ENCODE results near the gene MAP3K14.
"Not testable (repeated sequence)": the region's sequence is repeated elsewhere in the genome, so short reads cannot be mapped to it uniquely, and the experiment has no call there.

The MAP3K14 gene

GRCh38 chr17:45256114-45256966 lies 60.5 kb downstream of the MAP3K14 start:
- no peak for DNase-seq (ENCODE audit: low read depth, low spot score)
- no peak for TF ChIP-seq FOXP2 (optimal IDR thresholded peaks at IDR 0.05; ENCODE audit: control extremely low read depth, extremely low read length, insufficient read depth)
- TF ChIP-seq EZH2 (IDR thresholded peaks at IDR 0.05): no peak
- no peak for TF ChIP-seq POLR2AphosphoS5 (IDR thresholded peaks at IDR 0.05; ENCODE audit: borderline replicate concordance, low read depth, low read length)
- no peaks in the 10 kb centered on the region for H3K9me3 ChIP-seq (ENCODE audit: low read depth, low read length)
- H3K4me3 ChIP-seq: no peak overlapping the region
- H3K27ac ChIP-seq: no peak overlapping the region
- no peak overlapping the region for H3K9ac ChIP-seq (ENCODE audit: insufficient read length)
- no peaks in the 10 kb centered on the region for H3K36me3 ChIP-seq (ENCODE audit: insufficient read depth, low read length)

GRCh38 chr17:45255358-45255757 lies 61.5 kb downstream of the MAP3K14 start:
- Histone ChIP-seq H3K27ac (no peak overlapping the region), H3K9ac (ENCODE audit: insufficient read length) (no peak overlapping the region), H3K9me3 (ENCODE audit: low read depth, low read length) (no peaks in the 10 kb centered on the region), H3K4me3 (no peak overlapping the region), H3K36me3 (ENCODE audit: insufficient read depth, low read length) (no peaks in the 10 kb centered on the region)
- DNase-seq (ENCODE audit: low read depth, low spot score): no peak
- TF ChIP-seq FOXP2 (optimal IDR thresholded peaks at IDR 0.05; ENCODE audit: control extremely low read depth, extremely low read length, insufficient read depth) (no peak), POLR2AphosphoS5 (IDR thresholded peaks at IDR 0.05; ENCODE audit: borderline replicate concordance, low read depth, low read length) (no peak), EZH2 (IDR thresholded peaks at IDR 0.05) (no peak)

- no peak for TF ChIP-seq EZH2 (IDR thresholded peaks at IDR 0.05)
- TF ChIP-seq POLR2AphosphoS5 (IDR thresholded peaks at IDR 0.05; ENCODE audit: borderline replicate concordance, low read depth, low read length): no peak
- TF ChIP-seq FOXP2 (optimal IDR thresholded peaks at IDR 0.05; ENCODE audit: control extremely low read depth, extremely low read length, insufficient read depth): no peak
- DNase-seq (ENCODE audit: low read depth, low spot score): no peak
- no peaks in the 10 kb centered on the region for H3K36me3 ChIP-seq (ENCODE audit: insufficient read depth, low read length)
- no peaks in the 10 kb centered on the region for H3K9me3 ChIP-seq (ENCODE audit: low read depth, low read length)
- H3K9ac ChIP-seq (ENCODE audit: insufficient read length): no peak overlapping the region
- H3K27ac ChIP-seq: no peak overlapping the region
- no peak overlapping the region for H3K4me3 ChIP-seq
Measured at GRCh38 chr17:45253879-45254278, 62.9 kb downstream of the MAP3K14 start.

GRCh38 chr17:45253237-45253636 lies 63.6 kb downstream of the MAP3K14 start:
- not testable (repeated sequence) for DNase-seq (ENCODE audit: low read depth, low spot score); H3K9me3 ChIP-seq (ENCODE audit: low read depth, low read length); H3K4me3 ChIP-seq; H3K9ac ChIP-seq (ENCODE audit: insufficient read length); H3K27ac ChIP-seq; H3K36me3 ChIP-seq (ENCODE audit: insufficient read depth, low read length)

- H3K9me3 ChIP-seq (ENCODE audit: low read depth, low read length): no peaks in the 10 kb centered on the region
- no peak overlapping the region for H3K9ac ChIP-seq (ENCODE audit: insufficient read length)
- H3K27ac ChIP-seq: no peak overlapping the region
- no peak overlapping the region for H3K4me3 ChIP-seq
- no peaks in the 10 kb centered on the region for H3K36me3 ChIP-seq (ENCODE audit: insufficient read depth, low read length)
- TF ChIP-seq FOXP2 (optimal IDR thresholded peaks at IDR 0.05; ENCODE audit: control extremely low read depth, extremely low read length, insufficient read depth): no peak
- TF ChIP-seq EZH2 (IDR thresholded peaks at IDR 0.05): no peak
- no peak for TF ChIP-seq POLR2AphosphoS5 (IDR thresholded peaks at IDR 0.05; ENCODE audit: borderline replicate concordance, low read depth, low read length)
- DNase-seq (ENCODE audit: low read depth, low spot score): no peak
Measured at GRCh38 chr17:45251931-45252330, 64.9 kb downstream of the MAP3K14 start.

GRCh38 chr17:45248132-45248957 lies 68.5 kb downstream of the MAP3K14 start:
- peak overlapping the region; percentile 92 for H3K4me3 ChIP-seq
- no peaks in the 10 kb centered on the region for H3K36me3 ChIP-seq (ENCODE audit: insufficient read depth, low read length)
- no peak for TF ChIP-seq POLR2AphosphoS5 (IDR thresholded peaks at IDR 0.05; ENCODE audit: borderline replicate concordance, low read depth, low read length)
- TF ChIP-seq FOXP2 (optimal IDR thresholded peaks at IDR 0.05; ENCODE audit: control extremely low read depth, extremely low read length, insufficient read depth): no peak
- TF ChIP-seq EZH2 (IDR thresholded peaks at IDR 0.05): no peak
- DNase-seq (ENCODE audit: low read depth, low spot score): no peak
- H3K27ac ChIP-seq: no peak overlapping the region
- H3K9me3 ChIP-seq (ENCODE audit: low read depth, low read length): no peaks in the 10 kb centered on the region
- H3K9ac ChIP-seq (ENCODE audit: insufficient read length): peak overlapping the region; percentile 69

GRCh38 chr17:45247429-45248131 lies 69.2 kb downstream of the MAP3K14 start:
- H3K27ac ChIP-seq: no peak overlapping the region
- H3K9me3 ChIP-seq (ENCODE audit: low read depth, low read length): no peaks in the 10 kb centered on the region
- no peak for DNase-seq (ENCODE audit: low read depth, low spot score)
- H3K36me3 ChIP-seq (ENCODE audit: insufficient read depth, low read length): no peaks in the 10 kb centered on the region
- H3K9ac ChIP-seq (ENCODE audit: insufficient read length): peak overlapping the region; percentile 69
- TF ChIP-seq POLR2AphosphoS5 (IDR thresholded peaks at IDR 0.05; ENCODE audit: borderline replicate concordance, low read depth, low read length): peak; percentile 72
- TF ChIP-seq EZH2 (IDR thresholded peaks at IDR 0.05): no peak
- peak overlapping the region; percentile 92 for H3K4me3 ChIP-seq

- H3K9me3 ChIP-seq (ENCODE audit: low read depth, low read length): no peaks in the 10 kb centered on the region
- peak overlapping the region; percentile 37 for H3K9ac ChIP-seq (ENCODE audit: insufficient read length)
- H3K4me3 ChIP-seq: peak overlapping the region; percentile 92
- no peak for DNase-seq (ENCODE audit: low read depth, low spot score)
- H3K27ac ChIP-seq: no peak overlapping the region
- TF ChIP-seq FOXP2 (optimal IDR thresholded peaks at IDR 0.05; ENCODE audit: control extremely low read depth, extremely low read length, insufficient read depth) (no peak), EZH2 (IDR thresholded peaks at IDR 0.05) (no peak), POLR2AphosphoS5 (IDR thresholded peaks at IDR 0.05; ENCODE audit: borderline replicate concordance, low read depth, low read length) (no peak)
- no peaks in the 10 kb centered on the region for H3K36me3 ChIP-seq (ENCODE audit: insufficient read depth, low read length)
Measured at GRCh38 chr17:45246861-45247428, 69.9 kb downstream of the MAP3K14 start.

Measured in SK-N-MC (cell line).